Activated naive CD4-positive, alpha-beta T cell treated with anti-CD3 and anti-CD28 coated beads, Interleukin-2, amount 50 U/mL, for 24 hours (primary cell): Measurements from ENCODE around the gene SPIRE2.
A peak's percentile ranks its signal among the peaks of the same experiment; 100 is the strongest.
"Not testable (repeated sequence)": the region's sequence is repeated elsewhere in the genome, so short reads cannot be mapped to it uniquely, and the experiment has no call there.

Source experiments
- H3K27ac Mint-ChIP-seq: one replicate; pipeline ENCODE4 v1.8.0; 2021; ENCODE audit warnings: mild to moderate bottlenecking, mixed read lengths
- H3K27me3 Mint-ChIP-seq: one replicate; pipeline ENCODE4 v1.8.0; 2021; ENCODE audit warnings: mixed read lengths
- H3K36me3 Mint-ChIP-seq: one replicate; pipeline ENCODE4 v1.8.0; 2021; ENCODE audit warnings: mixed read lengths
- H3K4me1 Mint-ChIP-seq: one replicate; pipeline ENCODE4 v1.8.0; 2021; ENCODE audit warnings: mixed read lengths
- H3K4me3 Mint-ChIP-seq: one replicate; pipeline ENCODE4 v1.8.0; 2021; ENCODE audit warnings: mild to moderate bottlenecking, mixed read lengths
- H3K9me3 Mint-ChIP-seq: one replicate; pipeline ENCODE4 v1.8.0; 2021; ENCODE audit warnings: mixed read lengths

Gene SPIRE2

GRCh38 chr16:89798832-89799370 lies 29.4 kb upstream of the SPIRE2 start:
- Mint-ChIP-seq H3K4me1 (no peaks in the 10 kb centered on the region), H3K36me3 (no peaks in the 10 kb centered on the region)

GRCh38 chr16:89801800-89802199 lies 26.5 kb upstream of the SPIRE2 start:
- no peaks in the 10 kb centered on the region for H3K9me3 Mint-ChIP-seq
- H3K4me3 Mint-ChIP-seq = no peak overlapping the region
- no peaks in the 10 kb centered on the region for H3K4me1 Mint-ChIP-seq
- H3K27me3 Mint-ChIP-seq = no peaks in the 10 kb centered on the region
- H3K36me3 Mint-ChIP-seq = no peaks in the 10 kb centered on the region
- H3K27ac Mint-ChIP-seq = no peak overlapping the region

More at GRCh38 chr16:89798832-89799370, 29.4 kb upstream of the SPIRE2 start:
- Mint-ChIP-seq H3K27ac (peak overlapping the region; percentile 30), H3K9me3 (no peaks in the 10 kb centered on the region), H3K27me3 (no peaks in the 10 kb centered on the region), H3K4me3 (no peak overlapping the region)

- Mint-ChIP-seq H3K27ac (no peak overlapping the region), H3K36me3 (peaks cover 3% of the 10 kb centered on the region), H3K27me3 (no peaks in the 10 kb centered on the region), H3K4me1 (no peaks in the 10 kb centered on the region), H3K9me3 (no peaks in the 10 kb centered on the region), H3K4me3 (no peak overlapping the region)
Measured at GRCh38 chr16:89805136-89805905, 23.0 kb upstream of the SPIRE2 start.

GRCh38 chr16:89806589-89807193 lies 21.6 kb upstream of the SPIRE2 start:
- H3K36me3 Mint-ChIP-seq, H3K4me1 Mint-ChIP-seq, H3K27ac Mint-ChIP-seq, H3K27me3 Mint-ChIP-seq, H3K4me3 Mint-ChIP-seq, H3K9me3 Mint-ChIP-seq: not testable (repeated sequence)

GRCh38 chr16:89808475-89808874 lies 19.8 kb upstream of the SPIRE2 start:
- H3K4me1 Mint-ChIP-seq = no peaks in the 10 kb centered on the region
- no peaks in the 10 kb centered on the region for H3K27me3 Mint-ChIP-seq
- H3K36me3 Mint-ChIP-seq = peaks cover 3% of the 10 kb centered on the region
- H3K27ac Mint-ChIP-seq = no peak overlapping the region
- H3K9me3 Mint-ChIP-seq = no peaks in the 10 kb centered on the region
- no peak overlapping the region for H3K4me3 Mint-ChIP-seq

GRCh38 chr16:89811321-89811720 lies 17.0 kb upstream of the SPIRE2 start:
- Mint-ChIP-seq H3K27ac (no peak overlapping the region), H3K27me3 (no peaks in the 10 kb centered on the region), H3K9me3 (no peaks in the 10 kb centered on the region), H3K36me3 (peaks cover 6% of the 10 kb centered on the region), H3K4me3 (no peak overlapping the region), H3K4me1 (no peaks in the 10 kb centered on the region)

- no peaks in the 10 kb centered on the region for H3K9me3 Mint-ChIP-seq
- H3K27ac Mint-ChIP-seq = no peak overlapping the region
- H3K4me3 Mint-ChIP-seq = peak overlapping the region; percentile 81
- H3K4me1 Mint-ChIP-seq = peaks cover 23% of the 10 kb centered on the region
- H3K36me3 Mint-ChIP-seq = peaks cover 3% of the 10 kb centered on the region
- no peaks in the 10 kb centered on the region for H3K27me3 Mint-ChIP-seq
Measured at GRCh38 chr16:89815639-89816348, 12.5 kb upstream of the SPIRE2 start.

- Mint-ChIP-seq H3K4me1 (peaks cover 27% of the 10 kb centered on the region), H3K4me3 (peak overlapping the region; percentile 40)
- not testable (repeated sequence) for H3K27me3 Mint-ChIP-seq, H3K27ac Mint-ChIP-seq, H3K9me3 Mint-ChIP-seq, H3K36me3 Mint-ChIP-seq
Measured at GRCh38 chr16:89818851-89819403, 9.3 kb upstream of the SPIRE2 start.

- H3K36me3 Mint-ChIP-seq, H3K9me3 Mint-ChIP-seq, H3K27ac Mint-ChIP-seq, H3K27me3 Mint-ChIP-seq: not testable (repeated sequence)
- Mint-ChIP-seq H3K4me1 (peaks cover 27% of the 10 kb centered on the region), H3K4me3 (peak overlapping the region; percentile 40)
Measured at GRCh38 chr16:89819448-89819847, 8.8 kb upstream of the SPIRE2 start.

GRCh38 chr16:89821438-89822187 lies 6.7 kb upstream of the SPIRE2 start:
- Mint-ChIP-seq H3K27ac (no peak overlapping the region), H3K4me1 (peaks cover 27% of the 10 kb centered on the region), H3K4me3 (no peak overlapping the region), H3K27me3 (no peaks in the 10 kb centered on the region), H3K9me3 (no peaks in the 10 kb centered on the region), H3K36me3 (no peaks in the 10 kb centered on the region)

GRCh38 chr16:89822188-89823086 lies 5.8 kb upstream of the SPIRE2 start:
- no peak overlapping the region for H3K27ac Mint-ChIP-seq
- H3K36me3 Mint-ChIP-seq = no peaks in the 10 kb centered on the region
- no peaks in the 10 kb centered on the region for H3K9me3 Mint-ChIP-seq
- H3K27me3 Mint-ChIP-seq = no peaks in the 10 kb centered on the region
- H3K4me3 Mint-ChIP-seq = no peak overlapping the region
- H3K4me1 Mint-ChIP-seq = peaks cover 23% of the 10 kb centered on the region

GRCh38 chr16:89823087-89823823 lies 5.0 kb upstream of the SPIRE2 start:
- Mint-ChIP-seq H3K9me3 (no peaks in the 10 kb centered on the region), H3K4me3 (no peak overlapping the region), H3K27me3 (no peaks in the 10 kb centered on the region), H3K4me1 (peaks cover 16% of the 10 kb centered on the region), H3K27ac (no peak overlapping the region), H3K36me3 (no peaks in the 10 kb centered on the region)

GRCh38 chr16:89823824-89824148 lies 4.5 kb upstream of the SPIRE2 start:
- not testable (repeated sequence) for H3K36me3 Mint-ChIP-seq, H3K4me3 Mint-ChIP-seq, H3K9me3 Mint-ChIP-seq, H3K27ac Mint-ChIP-seq, H3K27me3 Mint-ChIP-seq
- peaks cover 11% of the 10 kb centered on the region for H3K4me1 Mint-ChIP-seq
